Stromal cell of bone marrow (primary cell): Measurements from ENCODE around the gene OPN3.

ENCODE experiments used
- DNase-seq: peaks from one replicate; pipeline ENCODE4 v3.0.0-alpha.2; 2012; ENCODE audit warnings: low read depth

Gene OPN3

GRCh38 chr1:241589521-241589920 lies 50.6 kb downstream of the OPN3 start:
- DNase-seq: no peak

- DNase-seq: no peak
These were observed 53.2 kb downstream of the OPN3 start for GRCh38 chr1:241586905-241587512.

GRCh38 chr1:241582921-241583321 lies 57.2 kb downstream of the OPN3 start:
- DNase-seq: no peak

- no peak for DNase-seq
These were observed 60.7 kb downstream of the OPN3 start for GRCh38 chr1:241579434-241579833.

GRCh38 chr1:241574154-241574553 lies 66.0 kb downstream of the OPN3 start:
- DNase-seq: no peak

- DNase-seq: no peak
These were observed 70.3 kb downstream of the OPN3 start for GRCh38 chr1:241569848-241570247.

- DNase-seq: no peak
These were observed 79.4 kb downstream of the OPN3 start for GRCh38 chr1:241560849-241561187.

GRCh38 chr1:241560146-241560848 lies 79.9 kb downstream of the OPN3 start:
- DNase-seq: no peak

- DNase-seq: no peak
These were observed 82.5 kb downstream of the OPN3 start for GRCh38 chr1:241557551-241558193.

- no peak for DNase-seq
These were observed 83.1 kb downstream of the OPN3 start for GRCh38 chr1:241557031-241557430.

GRCh38 chr1:241555526-241555925 lies 84.6 kb downstream of the OPN3 start:
- no peak for DNase-seq

GRCh38 chr1:241553886-241554592 lies 86.1 kb downstream of the OPN3 start:
- no peak for DNase-seq

- no peak for DNase-seq
These were observed 88.2 kb downstream of the OPN3 start for GRCh38 chr1:241551759-241552638.

- DNase-seq: no peak
These were observed 89.9 kb downstream of the OPN3 start for GRCh38 chr1:241550318-241550717.

GRCh38 chr1:241548008-241548407 lies 92.2 kb downstream of the OPN3 start:
- DNase-seq: no peak
